ENCODE measurements around the gene CDHR3.

DNA sequence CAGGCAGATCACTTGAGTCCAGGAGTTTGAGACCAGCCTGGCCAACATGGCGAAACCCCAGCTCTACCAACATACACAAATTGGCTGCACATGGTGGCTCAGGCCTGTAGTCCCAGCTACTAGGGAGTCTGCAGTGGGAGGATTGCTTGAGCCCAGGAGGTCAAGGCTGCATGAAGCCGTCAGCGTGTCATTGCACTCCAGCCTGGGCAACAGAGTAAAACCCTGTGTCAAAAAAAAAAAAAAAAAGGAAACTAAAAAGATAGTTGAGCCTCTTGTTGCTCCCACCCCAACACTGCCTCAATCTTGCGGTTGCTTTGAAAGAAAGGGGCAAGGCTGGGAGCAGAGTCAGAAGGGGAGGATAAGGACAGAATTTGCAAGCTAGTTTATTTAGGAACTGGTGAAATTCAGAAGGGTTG is 79.1 kb downstream of the CDHR3 start:
- TF ChIP-seq POLR2AphosphoS5 (IDR thresholded peaks at IDR 0.05; ENCODE audit: borderline replicate concordance, low read depth, low read length) (no peak), EZH2 (IDR thresholded peaks at IDR 0.05) (no peak)
